ENCODE data around the gene GOLGA6L25. TPM values are rescaled to one million over a fixed set of nuclear protein-coding genes. Genes with fewer than 3 reads are reported as not detected.
"Not testable (repeated sequence)": the region's sequence is repeated elsewhere in the genome, so short reads cannot be mapped to it uniquely, and the experiment has no call there.

The GOLGA6L25 gene, protein sequence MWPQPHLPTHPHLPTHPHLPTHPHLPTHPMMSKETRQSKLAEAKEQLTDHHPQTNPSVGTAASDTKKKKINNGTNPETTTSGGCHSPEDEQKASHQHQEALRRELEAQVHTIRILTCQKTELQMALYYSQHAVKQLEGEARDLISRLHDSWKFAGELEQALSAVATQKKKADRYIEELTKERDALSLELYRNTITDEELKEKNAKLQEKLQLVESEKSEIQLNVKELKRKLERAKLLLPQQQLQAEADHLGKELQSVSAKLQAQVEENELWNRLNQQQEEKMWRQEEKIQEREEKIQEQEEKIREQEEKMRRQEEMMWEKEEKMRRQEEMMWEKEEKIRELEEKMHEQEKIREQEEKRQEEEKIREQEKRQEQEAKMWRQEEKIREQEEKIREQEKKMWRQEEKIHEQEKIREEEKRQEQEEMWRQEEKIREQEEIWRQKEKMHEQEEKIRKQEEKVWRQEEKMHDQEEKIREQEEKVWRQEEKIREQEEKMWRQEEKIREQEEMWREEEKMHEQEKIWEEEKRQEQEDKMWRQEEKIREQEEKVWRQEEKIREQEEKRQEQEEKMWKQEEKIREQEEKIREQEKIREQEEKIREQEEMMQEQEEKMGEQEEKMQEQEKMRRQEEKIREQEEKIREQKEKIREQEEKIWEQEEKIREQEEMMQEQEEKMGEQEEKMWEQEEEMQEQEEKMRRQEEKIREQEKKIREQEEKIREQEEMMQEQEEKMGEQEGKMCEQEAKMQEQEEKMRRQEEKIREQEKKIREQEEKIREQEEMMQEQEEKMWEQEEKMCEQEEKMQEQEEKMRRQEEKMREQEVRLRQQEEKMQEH
- total RNA-seq = not detected in 2 replicates

DNA sequence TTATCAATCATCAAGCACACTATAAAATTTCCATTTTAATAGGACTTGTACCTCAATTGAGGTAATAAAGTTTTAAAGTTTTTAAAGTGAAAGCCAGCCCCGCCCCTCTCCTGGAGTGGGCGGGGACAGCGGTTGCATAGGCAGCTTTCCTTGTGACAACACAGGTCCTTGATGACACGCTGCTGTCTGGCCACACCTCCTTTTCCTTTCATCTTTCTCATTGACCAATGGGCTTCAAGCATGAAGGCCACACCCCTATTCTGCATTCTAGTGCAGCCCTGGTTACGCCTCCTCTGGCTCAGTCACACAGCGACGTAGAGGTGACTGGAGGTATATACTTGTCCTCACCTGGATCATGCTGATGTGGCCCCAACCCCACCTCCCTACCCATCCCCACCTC lies at the start of gene GOLGA6L25:
TSS of gene GOLGA6L25 (plus strand) at position 301 of the 400 bp plus-strand sequence. CDS start at position 362, 61 bp downstream.
- DNase-seq (ENCODE audit: low spot score); intact Hi-C loops (cut with micrococcal nuclease); H3K36me3 Mint-ChIP-seq (ENCODE audit: low read depth); H3K4me3 Mint-ChIP-seq; H3K27me3 Mint-ChIP-seq (ENCODE audit: insufficient read depth); H3K9me3 Mint-ChIP-seq; H3K4me1 Mint-ChIP-seq (ENCODE audit: low read depth); H3K27ac Mint-ChIP-seq: not testable (repeated sequence)

DNA sequence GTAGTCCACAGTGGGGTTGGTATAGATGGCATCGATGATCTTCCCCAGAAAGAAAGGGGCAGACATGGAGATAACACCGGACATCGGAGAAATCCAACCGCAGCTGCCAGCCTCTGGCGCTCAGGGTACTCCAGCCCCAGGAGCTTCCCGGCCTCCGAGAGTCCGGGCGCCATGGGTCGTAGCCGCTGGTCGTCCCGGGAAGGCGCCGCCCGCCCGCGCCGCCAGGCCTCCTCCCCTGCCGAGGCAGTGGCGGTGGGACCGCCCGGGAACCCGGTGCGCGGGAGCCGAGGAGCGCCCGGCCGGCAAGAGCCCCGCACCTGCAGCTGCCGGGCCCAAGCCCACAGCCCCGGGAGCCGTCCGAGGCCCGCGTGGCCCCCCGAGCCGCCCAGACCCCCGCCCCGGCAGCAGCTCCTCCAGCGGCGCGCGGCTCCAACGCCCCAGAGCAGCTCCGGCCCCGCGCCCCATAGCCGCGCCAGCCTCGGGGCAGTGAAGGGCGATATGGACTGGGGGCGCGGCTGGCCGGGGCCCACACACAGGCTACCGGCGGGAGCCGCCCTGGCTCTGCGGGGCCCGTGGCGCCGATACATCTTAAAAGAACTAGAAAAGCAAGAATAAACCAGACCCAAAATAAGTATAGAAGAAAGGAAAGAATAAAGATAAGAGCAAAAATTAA lies 45.0 kb upstream of the GOLGA6L25 start:
- intact Hi-C loops (cut with micrococcal nuclease) = not testable (repeated sequence)

DNA sequence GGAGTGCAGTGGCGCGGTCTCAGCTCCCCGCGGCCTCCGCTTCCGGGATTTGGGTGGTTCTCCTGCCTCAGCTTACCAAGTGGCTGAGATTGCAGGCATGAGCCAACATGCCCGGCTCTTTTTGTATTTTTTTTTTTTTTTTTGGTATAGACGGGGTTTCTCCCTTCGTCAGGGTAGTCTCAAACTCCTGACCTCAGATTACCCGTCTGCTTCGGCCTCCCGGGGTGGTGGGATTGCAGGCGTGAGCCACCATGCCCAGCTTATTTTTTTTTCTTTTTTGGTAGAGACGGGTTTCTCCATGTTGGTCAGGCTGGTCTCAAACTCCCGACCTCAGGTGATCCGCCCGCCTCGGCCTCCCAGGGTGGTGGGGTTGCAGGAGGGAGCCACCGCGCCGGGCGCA lies 39.2 kb upstream of the GOLGA6L25 start:
- H3K9me3 Mint-ChIP-seq; H3K27me3 Mint-ChIP-seq (ENCODE audit: insufficient read depth); H3K36me3 Mint-ChIP-seq (ENCODE audit: low read depth); H3K27ac Mint-ChIP-seq; H3K4me3 Mint-ChIP-seq; intact Hi-C loops (cut with micrococcal nuclease); DNase-seq (ENCODE audit: low spot score); H3K4me1 Mint-ChIP-seq (ENCODE audit: low read depth): not testable (repeated sequence)

More for the DNA sequence above, 45.0 kb upstream of the GOLGA6L25 start:
- H3K9me3 Mint-ChIP-seq; H3K4me1 Mint-ChIP-seq (ENCODE audit: low read depth); H3K27me3 Mint-ChIP-seq (ENCODE audit: insufficient read depth); H3K4me3 Mint-ChIP-seq; DNase-seq (ENCODE audit: low spot score); H3K27ac Mint-ChIP-seq; H3K36me3 Mint-ChIP-seq (ENCODE audit: low read depth): not testable (repeated sequence)

DNA sequence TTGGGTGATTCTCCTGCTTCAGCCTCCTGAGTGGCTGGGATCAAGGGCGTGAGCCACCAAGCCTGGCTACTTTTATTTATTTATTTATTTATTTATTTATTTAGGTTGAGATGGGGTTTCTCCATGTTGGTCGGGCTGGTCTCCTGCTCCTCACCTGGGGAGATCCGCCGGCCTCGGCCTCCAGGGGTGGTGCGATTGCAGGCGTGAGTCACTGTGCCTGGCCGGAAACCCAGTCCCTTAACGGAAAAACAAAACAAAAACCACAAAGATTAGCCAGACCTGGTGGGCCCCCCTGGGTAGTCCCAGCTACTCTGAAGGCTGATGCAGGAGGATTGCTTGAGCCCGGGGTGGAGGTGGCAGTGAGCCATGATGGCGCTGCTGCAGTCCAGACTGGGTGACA lies 38.2 kb upstream of the GOLGA6L25 start:
- DNase-seq (ENCODE audit: low spot score); H3K27ac Mint-ChIP-seq; intact Hi-C loops (cut with micrococcal nuclease); H3K4me1 Mint-ChIP-seq (ENCODE audit: low read depth); H3K36me3 Mint-ChIP-seq (ENCODE audit: low read depth); H3K4me3 Mint-ChIP-seq; H3K27me3 Mint-ChIP-seq (ENCODE audit: insufficient read depth); H3K9me3 Mint-ChIP-seq: not testable (repeated sequence)

DNA sequence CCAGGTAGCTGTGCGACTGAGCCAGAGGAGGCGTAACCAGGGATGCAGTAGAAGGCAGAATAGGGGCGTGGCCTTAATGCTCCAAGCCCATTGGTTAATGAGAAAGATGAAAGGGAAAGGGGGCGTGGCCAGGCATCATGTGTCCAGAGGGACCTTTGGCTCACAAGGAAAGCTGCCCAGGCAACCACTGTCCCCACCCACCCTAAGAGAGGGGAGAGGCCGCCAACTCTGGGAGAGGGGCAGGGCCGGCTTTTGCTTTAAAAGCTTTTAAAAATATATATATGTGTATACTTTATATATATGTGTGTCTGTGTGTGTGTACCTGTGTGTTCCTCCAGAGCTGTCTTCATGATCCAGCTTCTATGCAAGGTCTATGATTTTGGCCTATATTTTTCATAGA lies 20.4 kb upstream of the GOLGA6L25 start, which contains the start of gene GOLGA8G:
TSS of gene GOLGA8G (minus strand) at position 18 of the 400 bp plus-strand sequence. CDS start 62 bp downstream, outside the sequence.
- H3K9me3 Mint-ChIP-seq; intact Hi-C loops (cut with micrococcal nuclease); H3K27me3 Mint-ChIP-seq (ENCODE audit: insufficient read depth); H3K4me1 Mint-ChIP-seq (ENCODE audit: low read depth); H3K4me3 Mint-ChIP-seq; DNase-seq (ENCODE audit: low spot score); H3K36me3 Mint-ChIP-seq (ENCODE audit: low read depth); H3K27ac Mint-ChIP-seq: not testable (repeated sequence)

DNA sequence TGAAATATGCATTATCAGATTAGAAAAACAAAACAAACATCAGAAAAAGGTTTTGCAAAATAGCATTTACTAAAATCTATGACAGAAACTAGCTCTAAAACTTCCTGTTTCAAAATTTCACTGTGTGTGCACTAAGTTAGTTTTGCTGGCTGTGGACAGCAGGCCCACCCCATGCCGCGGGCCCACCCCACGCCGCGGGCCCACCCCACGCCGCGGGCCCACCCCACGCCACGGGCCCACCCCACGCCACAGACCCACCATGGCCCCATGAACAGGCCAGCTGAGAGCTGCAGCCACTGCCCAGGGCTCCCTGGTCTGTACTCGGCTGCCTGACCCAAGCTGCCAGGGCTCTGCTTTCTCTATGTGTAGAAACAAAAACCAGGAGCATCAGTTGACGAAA lies 20.0 kb downstream of the GOLGA6L25 start:
- H3K36me3 Mint-ChIP-seq (ENCODE audit: low read depth); H3K9me3 Mint-ChIP-seq; H3K4me3 Mint-ChIP-seq; DNase-seq (ENCODE audit: low spot score); H3K27me3 Mint-ChIP-seq (ENCODE audit: insufficient read depth); intact Hi-C loops (cut with micrococcal nuclease); H3K4me1 Mint-ChIP-seq (ENCODE audit: low read depth); H3K27ac Mint-ChIP-seq: not testable (repeated sequence)

DNA sequence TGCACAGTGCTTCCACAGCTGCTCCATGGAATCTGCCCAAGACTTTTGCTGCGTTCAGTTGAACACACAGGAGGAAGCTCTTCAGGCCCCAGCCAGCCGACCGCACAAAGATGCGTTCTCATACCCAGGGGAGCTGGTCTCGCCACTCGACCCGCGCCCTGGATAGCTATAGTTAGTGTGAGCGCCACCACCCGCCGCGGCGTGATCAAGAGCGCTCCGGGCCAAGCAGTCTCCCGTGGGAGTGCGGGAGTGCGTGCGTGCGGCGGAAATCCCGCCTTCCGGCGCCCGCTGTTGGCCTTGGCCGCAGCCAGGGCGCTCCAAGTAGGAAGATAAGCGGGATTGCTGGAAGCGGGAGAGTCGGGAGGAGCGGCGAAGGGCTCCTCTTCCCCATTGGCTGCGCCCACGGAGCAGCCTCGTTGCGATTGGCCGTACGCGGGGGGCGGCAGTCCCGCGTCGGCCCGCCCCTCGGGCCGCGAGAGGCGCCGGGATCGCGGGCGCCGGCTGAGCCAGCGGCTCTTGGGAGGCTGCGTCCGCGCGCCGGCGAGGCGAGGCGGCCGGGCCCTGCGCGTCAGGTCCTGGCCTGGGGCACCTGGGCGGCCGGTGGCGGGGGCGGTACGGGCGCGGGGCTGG lies 35.7 kb downstream of the GOLGA6L25 start:
- H3K4me3 Mint-ChIP-seq; H3K27me3 Mint-ChIP-seq (ENCODE audit: insufficient read depth); H3K27ac Mint-ChIP-seq; H3K9me3 Mint-ChIP-seq; intact Hi-C loops (cut with micrococcal nuclease); DNase-seq (ENCODE audit: low spot score); H3K4me1 Mint-ChIP-seq (ENCODE audit: low read depth); H3K36me3 Mint-ChIP-seq (ENCODE audit: low read depth): not testable (repeated sequence)

DNA sequence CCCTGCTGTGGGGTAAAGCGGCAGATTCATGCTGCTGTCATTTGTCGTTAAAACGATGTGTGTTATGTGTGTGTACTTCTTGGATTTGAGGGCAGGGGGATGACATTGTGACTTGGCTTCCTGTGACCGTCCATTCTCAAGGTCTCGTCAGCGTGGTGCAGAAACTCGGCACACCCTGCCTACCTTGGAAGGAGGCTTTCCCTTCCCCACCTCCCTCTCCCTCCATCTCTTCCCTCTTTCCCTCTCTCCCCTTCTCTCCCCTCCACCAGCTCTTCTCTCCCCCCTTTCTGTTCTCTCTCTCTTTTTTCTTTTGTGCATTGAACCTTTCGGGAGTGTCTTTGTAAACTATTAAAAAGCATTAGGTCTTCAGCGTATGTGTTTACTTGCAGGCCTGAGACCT lies 36.4 kb downstream of the GOLGA6L25 start:
- H3K36me3 Mint-ChIP-seq (ENCODE audit: low read depth); DNase-seq (ENCODE audit: low spot score); H3K27me3 Mint-ChIP-seq (ENCODE audit: insufficient read depth); intact Hi-C loops (cut with micrococcal nuclease); H3K9me3 Mint-ChIP-seq; H3K4me1 Mint-ChIP-seq (ENCODE audit: low read depth): not testable (repeated sequence)
- peak overlapping the region; percentile 92 for H3K4me3 Mint-ChIP-seq
- peak overlapping the region; percentile 92 for H3K27ac Mint-ChIP-seq

DNA sequence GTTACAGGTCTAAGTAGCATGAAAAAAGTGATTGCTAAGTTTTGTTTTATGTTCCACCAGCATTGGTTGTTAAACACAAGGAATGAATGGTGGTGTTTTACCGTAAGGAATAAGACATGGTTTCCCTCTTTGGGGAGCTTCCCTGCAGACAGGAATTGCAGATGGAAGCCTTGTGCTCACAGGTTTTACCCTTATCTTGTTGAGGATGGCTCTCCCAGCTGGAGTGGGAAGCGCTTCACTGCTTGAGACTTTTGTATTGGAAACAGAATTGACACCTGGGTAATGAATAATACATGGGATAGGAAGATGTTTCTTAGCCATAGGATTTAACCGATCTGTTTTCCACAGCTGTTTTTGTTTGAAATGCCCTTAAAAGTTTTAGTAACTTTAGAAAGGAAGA lies 39.0 kb downstream of the GOLGA6L25 start:
- H3K9me3 Mint-ChIP-seq; intact Hi-C loops (cut with micrococcal nuclease); H3K4me1 Mint-ChIP-seq (ENCODE audit: low read depth); H3K4me3 Mint-ChIP-seq; H3K27me3 Mint-ChIP-seq (ENCODE audit: insufficient read depth); H3K36me3 Mint-ChIP-seq (ENCODE audit: low read depth); H3K27ac Mint-ChIP-seq; DNase-seq (ENCODE audit: low spot score): not testable (repeated sequence)

DNA sequence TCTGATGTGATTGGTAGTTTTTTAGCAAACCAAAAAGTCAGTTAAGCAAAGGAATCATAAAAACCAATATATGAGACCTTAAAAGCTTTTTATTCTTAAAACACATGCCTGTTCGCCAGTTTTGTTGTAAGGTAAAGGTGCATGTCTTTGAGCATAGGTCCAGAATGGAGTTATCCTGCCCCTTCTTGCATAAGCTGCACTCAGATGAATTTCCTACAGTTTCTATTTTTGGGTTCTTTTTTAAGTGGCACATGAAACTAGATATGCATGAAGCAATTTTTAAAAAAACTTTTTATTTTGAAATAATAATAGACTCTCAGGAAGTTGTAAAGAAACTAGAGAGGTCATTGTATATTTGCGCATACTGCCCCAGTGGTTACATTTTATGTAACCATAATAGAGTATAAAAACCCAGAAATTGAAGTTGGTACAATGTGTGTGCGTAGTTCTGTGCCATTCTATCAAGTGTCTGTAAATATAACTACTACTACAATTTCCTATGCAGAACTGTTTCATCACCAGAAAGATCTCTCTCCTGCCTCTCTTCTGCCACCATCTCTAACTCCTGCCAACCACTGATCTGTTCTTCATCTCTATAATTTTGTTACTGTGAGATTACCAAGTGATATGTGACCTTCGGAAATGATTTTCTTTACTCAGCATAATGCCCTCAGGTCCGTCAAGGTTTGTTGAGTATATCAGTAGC lies 40.2 kb downstream of the GOLGA6L25 start:
- intact Hi-C loops (cut with micrococcal nuclease) = not testable (repeated sequence)

DNA sequence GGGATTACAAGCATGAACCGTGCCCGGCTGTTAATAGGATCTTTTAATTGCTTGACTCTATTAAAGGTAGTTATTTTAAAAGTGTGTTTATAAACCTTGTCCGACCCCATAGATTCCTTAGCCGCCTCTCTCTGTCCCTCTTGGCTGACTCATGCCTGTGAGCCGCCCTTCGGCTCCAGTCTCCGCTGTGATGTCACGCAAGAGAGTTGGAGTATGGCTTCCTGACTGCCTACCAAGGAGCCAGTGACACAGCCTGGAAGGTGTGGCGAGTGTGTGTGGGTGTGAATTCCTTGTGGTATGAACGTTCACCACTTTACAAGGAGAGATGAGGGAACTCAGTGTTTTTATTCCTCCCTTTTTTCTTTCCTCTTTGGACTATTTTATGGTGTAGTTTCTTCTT lies 44.1 kb downstream of the GOLGA6L25 start:
- H3K4me1 Mint-ChIP-seq (ENCODE audit: low read depth); H3K27ac Mint-ChIP-seq; DNase-seq (ENCODE audit: low spot score): not testable (repeated sequence)

More for the DNA sequence above, 40.2 kb downstream of the GOLGA6L25 start:
- DNase-seq (ENCODE audit: low spot score); H3K27me3 Mint-ChIP-seq (ENCODE audit: insufficient read depth); H3K9me3 Mint-ChIP-seq; H3K4me1 Mint-ChIP-seq (ENCODE audit: low read depth); H3K4me3 Mint-ChIP-seq; H3K27ac Mint-ChIP-seq; H3K36me3 Mint-ChIP-seq (ENCODE audit: low read depth): not testable (repeated sequence)

DNA sequence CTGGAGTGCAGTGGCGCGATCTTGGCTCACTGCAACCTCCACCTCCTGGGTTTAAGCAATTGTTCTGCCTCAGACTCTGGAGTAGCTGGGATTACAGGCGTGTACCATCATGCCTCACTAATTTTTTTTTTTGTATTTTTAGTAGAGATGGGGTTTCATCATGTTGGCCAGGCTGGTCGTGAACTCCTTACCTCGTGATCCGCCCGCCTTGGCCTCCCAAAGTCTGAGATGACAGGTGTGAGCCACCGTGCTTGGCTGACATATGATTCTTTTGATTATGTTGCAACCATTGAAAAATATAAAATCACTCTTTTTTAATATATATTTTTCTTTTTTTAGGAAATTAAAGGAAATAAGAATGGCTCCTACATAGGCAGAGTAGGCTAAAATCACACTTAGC lies 44.8 kb downstream of the GOLGA6L25 start:
- H3K4me1 Mint-ChIP-seq (ENCODE audit: low read depth); H3K4me3 Mint-ChIP-seq; H3K27ac Mint-ChIP-seq; H3K9me3 Mint-ChIP-seq; H3K27me3 Mint-ChIP-seq (ENCODE audit: insufficient read depth); H3K36me3 Mint-ChIP-seq (ENCODE audit: low read depth); intact Hi-C loops (cut with micrococcal nuclease); DNase-seq (ENCODE audit: low spot score): not testable (repeated sequence)

More for the DNA sequence above, 44.1 kb downstream of the GOLGA6L25 start:
- H3K9me3 Mint-ChIP-seq; H3K4me3 Mint-ChIP-seq; H3K27me3 Mint-ChIP-seq (ENCODE audit: insufficient read depth); H3K36me3 Mint-ChIP-seq (ENCODE audit: low read depth); intact Hi-C loops (cut with micrococcal nuclease): not testable (repeated sequence)

All from activated T-helper 1 cell treated with anti-CD3 and anti-CD28 coated beads, Interleukin-12 subunit alpha, Interleukin-12 subunit beta, Interleukin-2, Interleukin-4 antibody, amounts not matched to agents 30 ng/mL and 10 ng/mL and 1 ng/mL, durations not matched to agents 14 hours and 24 hours and 36 hours (primary cell).